GM20431 (cell line): ENCODE results near the gene CTAGE9.
"Not testable (repeated sequence)": the region's sequence is repeated elsewhere in the genome, so short reads cannot be mapped to it uniquely, and the experiment has no call there.

Experiments
- in situ Hi-C: fragments of 300-500 bp; cut with MseI, MboI; formaldehyde crosslinking; loops from one replicate; pipeline ENCODE4 v1.15.0; 2020; ENCODE audit warnings: low sequenced_read_pairs; ENCODE audit not compliant: unreplicated experiment

The CTAGE9 gene

GRCh38 chr6:131731224-131731623 lies 20.4 kb upstream of the CTAGE9 start:
- in situ Hi-C loops, result no loop called here

- in situ Hi-C loops, result no loop called here
Observed at GRCh38 chr6:131730264-131730663, 19.4 kb upstream of the CTAGE9 start.

GRCh38 chr6:131729550-131729949 lies 18.7 kb upstream of the CTAGE9 start:
- in situ Hi-C loops, result no loop called here

GRCh38 chr6:131728296-131728939 lies 17.6 kb upstream of the CTAGE9 start:
- in situ Hi-C loops, result no loop called here

- in situ Hi-C loops, result no loop called here
Observed at GRCh38 chr6:131727868-131728267, 17.1 kb upstream of the CTAGE9 start.

GRCh38 chr6:131727467-131727866 lies 16.6 kb upstream of the CTAGE9 start:
- in situ Hi-C loops, result no loop called here

GRCh38 chr6:131724114-131724513 lies 13.3 kb upstream of the CTAGE9 start:
- in situ Hi-C loops, result no loop called here

- in situ Hi-C loops, result no loop called here
Observed at GRCh38 chr6:131721161-131721560, 10.3 kb upstream of the CTAGE9 start.

GRCh38 chr6:131717836-131718542 lies 7.2 kb upstream of the CTAGE9 start:
- in situ Hi-C loops, result no loop called here

GRCh38 chr6:131715567-131715966 lies 4.8 kb upstream of the CTAGE9 start:
- in situ Hi-C loops, result not testable (repeated sequence)

- in situ Hi-C loops, result not testable (repeated sequence)
Observed at GRCh38 chr6:131703905-131704304, 6.9 kb downstream of the CTAGE9 start.

GRCh38 chr6:131700851-131701250 lies 10.0 kb downstream of the CTAGE9 start:
- in situ Hi-C loops, result not testable (repeated sequence)

- in situ Hi-C loops, result no loop called here
Observed at GRCh38 chr6:131696956-131697355, 13.9 kb downstream of the CTAGE9 start.

GRCh38 chr6:131694832-131695426 lies 15.9 kb downstream of the CTAGE9 start:
- in situ Hi-C loops, result no loop called here

GRCh38 chr6:131693384-131693783 lies 17.4 kb downstream of the CTAGE9 start:
- in situ Hi-C loops, result no loop called here

- in situ Hi-C loops, result no loop called here
Observed at GRCh38 chr6:131692589-131692988, 18.2 kb downstream of the CTAGE9 start.

GRCh38 chr6:131692031-131692430 lies 18.8 kb downstream of the CTAGE9 start:
- in situ Hi-C loops, result no loop called here

GRCh38 chr6:131688286-131688685 lies 22.5 kb downstream of the CTAGE9 start:
- in situ Hi-C loops, result no loop called here

- in situ Hi-C loops, result no loop called here
Observed at GRCh38 chr6:131687022-131687421, 23.8 kb downstream of the CTAGE9 start.

- in situ Hi-C loops, result no loop called here
Observed at GRCh38 chr6:131685266-131685780, 25.5 kb downstream of the CTAGE9 start.

- in situ Hi-C loops, result no loop called here
Observed at GRCh38 chr6:131683479-131683878, 27.3 kb downstream of the CTAGE9 start.
